ENCODE data around the gene SERPINA10.
"Not testable (repeated sequence)": the region's sequence is repeated elsewhere in the genome, so short reads cannot be mapped to it uniquely, and the experiment has no call there.

Gene SERPINA10

DNA sequence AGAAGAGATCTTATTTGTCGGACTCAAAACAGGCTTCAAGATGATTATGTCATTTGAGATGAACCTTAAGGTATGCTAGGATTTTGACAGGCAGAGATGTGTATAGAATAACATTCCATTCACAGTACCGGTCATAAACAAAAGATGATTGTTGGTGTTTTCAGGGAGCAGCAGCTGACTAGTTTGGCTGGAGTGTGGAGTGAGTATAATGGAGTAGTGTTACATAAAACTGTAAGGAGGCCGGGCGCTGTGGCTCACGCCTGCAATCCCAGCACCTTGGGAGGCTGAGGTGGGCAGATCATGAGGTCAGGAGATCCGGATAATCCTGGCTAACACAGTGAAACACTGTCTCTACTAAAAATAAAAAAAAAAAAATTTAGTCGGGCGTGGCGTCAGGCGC lies 23.9 kb downstream of the SERPINA10 start:
- no peak overlapping the region for H3K4me2 ChIP-seq (ENCODE audit: low read depth, low read length, poor library complexity, severe bottlenecking)
- H3K9me2 ChIP-seq (replicated peaks; ENCODE audit: low read depth, low read length) = no peaks in the 10 kb centered on the region
- no peak for TF ChIP-seq EZH2phosphoT487 (IDR thresholded peaks at IDR 0.05; ENCODE audit: borderline replicate concordance)
- no peak overlapping the region for H3K4me3 ChIP-seq (ENCODE audit: low read length, poor library complexity, severe bottlenecking)
- no peaks in the 10 kb centered on the region for H3F3A ChIP-seq (ENCODE audit: low read depth)
- no peaks in the 10 kb centered on the region for H3K36me3 ChIP-seq (ENCODE audit: insufficient read depth, low read length)
- no peaks in the 10 kb centered on the region for H3K9me3 ChIP-seq (ENCODE audit: insufficient read depth, low read depth, low read length)
- no peaks in the 10 kb centered on the region for H3K4me1 ChIP-seq (ENCODE audit: insufficient read depth, low read length, poor library complexity, severe bottlenecking)
- H2AFZ ChIP-seq (ENCODE audit: low read length) = no peak overlapping the region
- no peaks in the 10 kb centered on the region for H4K20me1 ChIP-seq (ENCODE audit: insufficient read depth, low read length, poor library complexity, severe bottlenecking)
- H3K79me2 ChIP-seq (ENCODE audit: insufficient read depth, low read length) = no peaks in the 10 kb centered on the region
- H3K27me3 ChIP-seq (ENCODE audit: insufficient read depth, low read length, poor library complexity, severe bottlenecking) = no peaks in the 10 kb centered on the region
- no peak overlapping the region for H3K9ac ChIP-seq (ENCODE audit: low read depth, low read length, poor library complexity, severe bottlenecking)

DNA sequence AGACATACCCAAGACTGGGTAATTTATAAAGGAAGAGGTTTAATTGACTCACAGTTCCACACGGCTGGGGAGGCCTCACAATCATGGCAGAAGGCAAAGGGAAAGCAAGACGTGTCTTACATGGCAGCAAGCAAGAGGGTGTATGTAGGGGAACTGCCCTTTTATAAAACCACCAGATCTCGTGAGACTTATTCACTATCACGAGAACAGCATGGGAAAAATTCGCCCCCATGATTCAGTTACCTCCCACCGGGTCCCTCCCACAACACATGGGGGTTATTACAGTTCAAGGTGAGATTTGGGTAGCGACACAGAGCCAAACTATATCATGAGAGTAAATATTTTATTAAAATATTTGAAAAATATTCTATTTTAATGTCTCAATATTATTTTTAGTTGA lies 24.5 kb downstream of the SERPINA10 start:
- H3K9me3 ChIP-seq (ENCODE audit: insufficient read depth, low read depth, low read length); H3K4me1 ChIP-seq (ENCODE audit: insufficient read depth, low read length, poor library complexity, severe bottlenecking); H3F3A ChIP-seq (ENCODE audit: low read depth); H3K4me2 ChIP-seq (ENCODE audit: low read depth, low read length, poor library complexity, severe bottlenecking); H3K36me3 ChIP-seq (ENCODE audit: insufficient read depth, low read length); H3K27me3 ChIP-seq (ENCODE audit: insufficient read depth, low read length, poor library complexity, severe bottlenecking); H3K4me3 ChIP-seq (ENCODE audit: low read length, poor library complexity, severe bottlenecking); H3K9ac ChIP-seq (ENCODE audit: low read depth, low read length, poor library complexity, severe bottlenecking); H3K79me2 ChIP-seq (ENCODE audit: insufficient read depth, low read length); H3K9me2 ChIP-seq (replicated peaks; ENCODE audit: low read depth, low read length); H4K20me1 ChIP-seq (ENCODE audit: insufficient read depth, low read length, poor library complexity, severe bottlenecking); H2AFZ ChIP-seq (ENCODE audit: low read length): not testable (repeated sequence)

DNA sequence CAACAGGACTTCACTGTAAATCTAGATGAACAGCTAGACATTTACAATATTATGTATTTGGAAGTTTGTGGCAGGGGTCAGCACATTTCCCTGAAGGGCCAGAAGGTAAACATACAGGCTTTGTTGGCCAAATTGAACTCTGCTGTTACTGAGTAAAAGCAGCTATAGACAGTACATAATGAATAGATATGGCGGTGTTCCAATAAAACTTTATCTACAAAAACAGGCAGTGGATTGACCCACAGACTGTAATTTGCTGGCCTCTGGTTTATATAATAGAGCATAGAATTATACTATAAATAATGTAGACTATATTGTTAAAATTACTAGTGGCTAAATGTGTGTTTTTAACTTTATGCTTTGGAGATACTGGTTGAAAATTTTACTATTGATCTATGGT lies 25.7 kb downstream of the SERPINA10 start:
- Histone ChIP-seq H4K20me1 (ENCODE audit: insufficient read depth, low read length, poor library complexity, severe bottlenecking) (no peaks in the 10 kb centered on the region), H3K36me3 (ENCODE audit: insufficient read depth, low read length) (no peaks in the 10 kb centered on the region), H3F3A (ENCODE audit: low read depth) (no peaks in the 10 kb centered on the region), H2AFZ (ENCODE audit: low read length) (no peak overlapping the region), H3K79me2 (ENCODE audit: insufficient read depth, low read length) (no peaks in the 10 kb centered on the region), H3K9me3 (ENCODE audit: insufficient read depth, low read depth, low read length) (no peaks in the 10 kb centered on the region), H3K27me3 (ENCODE audit: insufficient read depth, low read length, poor library complexity, severe bottlenecking) (peaks cover 2% of the 10 kb centered on the region), H3K4me2 (ENCODE audit: low read depth, low read length, poor library complexity, severe bottlenecking) (no peak overlapping the region), H3K9ac (ENCODE audit: low read depth, low read length, poor library complexity, severe bottlenecking) (no peak overlapping the region), H3K4me3 (ENCODE audit: low read length, poor library complexity, severe bottlenecking) (no peak overlapping the region), H3K9me2 (replicated peaks; ENCODE audit: low read depth, low read length) (no peaks in the 10 kb centered on the region), H3K4me1 (ENCODE audit: insufficient read depth, low read length, poor library complexity, severe bottlenecking) (no peaks in the 10 kb centered on the region)
- no peak for TF ChIP-seq EZH2phosphoT487 (IDR thresholded peaks at IDR 0.05; ENCODE audit: borderline replicate concordance)
- TF ChIP-seq, protein P1, sequence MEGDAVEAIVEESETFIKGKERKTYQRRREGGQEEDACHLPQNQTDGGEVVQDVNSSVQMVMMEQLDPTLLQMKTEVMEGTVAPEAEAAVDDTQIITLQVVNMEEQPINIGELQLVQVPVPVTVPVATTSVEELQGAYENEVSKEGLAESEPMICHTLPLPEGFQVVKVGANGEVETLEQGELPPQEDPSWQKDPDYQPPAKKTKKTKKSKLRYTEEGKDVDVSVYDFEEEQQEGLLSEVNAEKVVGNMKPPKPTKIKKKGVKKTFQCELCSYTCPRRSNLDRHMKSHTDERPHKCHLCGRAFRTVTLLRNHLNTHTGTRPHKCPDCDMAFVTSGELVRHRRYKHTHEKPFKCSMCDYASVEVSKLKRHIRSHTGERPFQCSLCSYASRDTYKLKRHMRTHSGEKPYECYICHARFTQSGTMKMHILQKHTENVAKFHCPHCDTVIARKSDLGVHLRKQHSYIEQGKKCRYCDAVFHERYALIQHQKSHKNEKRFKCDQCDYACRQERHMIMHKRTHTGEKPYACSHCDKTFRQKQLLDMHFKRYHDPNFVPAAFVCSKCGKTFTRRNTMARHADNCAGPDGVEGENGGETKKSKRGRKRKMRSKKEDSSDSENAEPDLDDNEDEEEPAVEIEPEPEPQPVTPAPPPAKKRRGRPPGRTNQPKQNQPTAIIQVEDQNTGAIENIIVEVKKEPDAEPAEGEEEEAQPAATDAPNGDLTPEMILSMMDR (conservative IDR thresholded peaks at IDR 0.05; ENCODE audit: low read length) = no peak

DNA sequence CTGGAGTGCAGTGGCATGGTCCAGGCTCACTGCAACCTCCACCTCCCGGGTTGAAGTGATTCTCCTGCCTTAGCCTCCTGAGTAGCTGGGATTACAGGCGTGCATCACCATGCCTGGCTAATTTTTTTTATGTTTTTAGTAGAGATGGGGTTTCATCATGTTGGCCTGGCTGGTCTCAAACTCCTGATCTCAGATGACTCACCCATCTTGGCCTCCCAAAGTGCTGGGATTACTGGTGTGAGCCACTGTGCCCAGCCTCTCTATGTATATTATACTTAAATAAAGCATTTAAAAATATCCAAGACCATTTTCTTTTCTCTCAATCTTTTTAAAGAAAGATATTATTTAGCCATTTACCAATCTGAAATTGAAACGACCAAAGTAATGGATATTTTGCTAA lies 28.9 kb downstream of the SERPINA10 start:
- H3K9me3 ChIP-seq (ENCODE audit: insufficient read depth, low read depth, low read length); H3K36me3 ChIP-seq (ENCODE audit: insufficient read depth, low read length); H4K20me1 ChIP-seq (ENCODE audit: insufficient read depth, low read length, poor library complexity, severe bottlenecking); H3K4me3 ChIP-seq (ENCODE audit: low read length, poor library complexity, severe bottlenecking); H3K9ac ChIP-seq (ENCODE audit: low read depth, low read length, poor library complexity, severe bottlenecking); H3K4me2 ChIP-seq (ENCODE audit: low read depth, low read length, poor library complexity, severe bottlenecking); H3K79me2 ChIP-seq (ENCODE audit: insufficient read depth, low read length); H3K9me2 ChIP-seq (replicated peaks; ENCODE audit: low read depth, low read length); H2AFZ ChIP-seq (ENCODE audit: low read length); H3K4me1 ChIP-seq (ENCODE audit: insufficient read depth, low read length, poor library complexity, severe bottlenecking); H3K27me3 ChIP-seq (ENCODE audit: insufficient read depth, low read length, poor library complexity, severe bottlenecking); H3F3A ChIP-seq (ENCODE audit: low read depth): not testable (repeated sequence)

DNA sequence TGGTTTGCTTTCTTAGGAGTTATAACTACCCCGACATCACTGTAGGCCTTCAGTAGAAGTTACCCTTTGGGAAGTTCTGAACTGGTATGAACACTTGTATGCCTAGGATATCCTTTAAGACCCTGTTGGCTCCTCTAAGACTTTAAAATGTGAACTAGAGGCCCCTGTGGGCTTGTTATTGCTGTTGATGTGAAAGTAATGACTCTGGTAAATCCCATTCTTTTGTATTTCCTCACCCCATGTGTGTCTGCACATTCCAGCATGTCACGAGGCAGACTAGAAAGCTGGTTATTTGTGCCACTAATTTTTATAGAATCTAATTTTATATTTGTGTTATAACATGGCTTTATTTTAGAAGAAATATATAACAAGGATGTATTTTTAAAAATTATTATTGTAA lies 48.9 kb downstream of the SERPINA10 start:
- H3K79me2 ChIP-seq (ENCODE audit: insufficient read depth, low read length) = no peaks in the 10 kb centered on the region
- H3K9ac ChIP-seq (ENCODE audit: low read depth, low read length, poor library complexity, severe bottlenecking) = no peak overlapping the region
- TF ChIP-seq, protein P1 (conservative IDR thresholded peaks at IDR 0.05; ENCODE audit: low read length) = no peak
- TF ChIP-seq EZH2phosphoT487 (IDR thresholded peaks at IDR 0.05; ENCODE audit: borderline replicate concordance) = no peak
- no peaks in the 10 kb centered on the region for H3F3A ChIP-seq (ENCODE audit: low read depth)
- no peaks in the 10 kb centered on the region for H3K9me2 ChIP-seq (replicated peaks; ENCODE audit: low read depth, low read length)
- H2AFZ ChIP-seq (ENCODE audit: low read length) = no peak overlapping the region
- no peaks in the 10 kb centered on the region for H3K36me3 ChIP-seq (ENCODE audit: insufficient read depth, low read length)
- H4K20me1 ChIP-seq (ENCODE audit: insufficient read depth, low read length, poor library complexity, severe bottlenecking) = no peaks in the 10 kb centered on the region
- H3K4me2 ChIP-seq (ENCODE audit: low read depth, low read length, poor library complexity, severe bottlenecking) = no peak overlapping the region
- no peaks in the 10 kb centered on the region for H3K27me3 ChIP-seq (ENCODE audit: insufficient read depth, low read length, poor library complexity, severe bottlenecking)
- no peaks in the 10 kb centered on the region for H3K4me1 ChIP-seq (ENCODE audit: insufficient read depth, low read length, poor library complexity, severe bottlenecking)
- no peaks in the 10 kb centered on the region for H3K9me3 ChIP-seq (ENCODE audit: insufficient read depth, low read depth, low read length)
- no peak overlapping the region for H3K4me3 ChIP-seq (ENCODE audit: low read length, poor library complexity, severe bottlenecking)
